ENCODE data around the gene OSM. TPM values are rescaled to one million over a fixed set of nuclear protein-coding genes. Genes with fewer than 3 reads are reported as not detected.

The OSM gene
- total RNA-seq, 1 donor from 2014 or later: 1.7 TPM

DNA sequence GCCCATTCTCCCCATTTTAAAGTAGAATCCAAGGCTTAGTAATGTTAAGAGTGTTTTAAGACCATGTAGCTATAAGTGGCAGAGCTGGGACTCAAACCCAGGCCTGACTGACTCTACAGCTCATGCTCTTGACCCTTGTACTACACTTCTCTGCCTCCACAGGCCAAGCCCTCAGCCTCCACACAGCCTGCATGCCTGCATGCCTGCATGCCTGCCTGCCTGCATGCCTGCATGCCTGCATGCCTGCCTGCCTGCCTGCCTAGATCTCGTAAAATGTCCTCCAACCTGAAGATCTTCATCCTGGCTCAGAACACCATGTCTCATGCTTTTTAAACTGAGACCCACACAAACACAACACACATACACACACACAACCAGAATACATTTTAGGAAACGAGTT, 41.4 kb upstream of the OSM start:
- ChIA-PET CTCF (interaction anchor here (1.5 kb wide), 1 partner anchor 20 kb away, joined by 8 read pairs; the partner anchor contains the start of gene CASTOR1), POLR2A (interaction anchor here (1.1 to 10.9 kb wide), 4 partner anchors 17 to 48 kb away, joined by 12 to 131 read pairs (median 47); partner anchors contain the start of genes CASTOR1, CCDC157, SF3A1 and TBC1D10A)
- Mint-ChIP-seq H3K4me1 (peaks cover 100% of the 10 kb centered on the region), H3K36me3 (ENCODE audit: low read depth) (peaks cover 3% of the 10 kb centered on the region), H3K27ac (peak overlapping the region; percentile 81), H3K9me3 (no peaks in the 10 kb centered on the region), H3K27me3 (no peaks in the 10 kb centered on the region), H3K4me3 (peak overlapping the region; percentile 33)
- TF ChIP-seq, protein P1, sequence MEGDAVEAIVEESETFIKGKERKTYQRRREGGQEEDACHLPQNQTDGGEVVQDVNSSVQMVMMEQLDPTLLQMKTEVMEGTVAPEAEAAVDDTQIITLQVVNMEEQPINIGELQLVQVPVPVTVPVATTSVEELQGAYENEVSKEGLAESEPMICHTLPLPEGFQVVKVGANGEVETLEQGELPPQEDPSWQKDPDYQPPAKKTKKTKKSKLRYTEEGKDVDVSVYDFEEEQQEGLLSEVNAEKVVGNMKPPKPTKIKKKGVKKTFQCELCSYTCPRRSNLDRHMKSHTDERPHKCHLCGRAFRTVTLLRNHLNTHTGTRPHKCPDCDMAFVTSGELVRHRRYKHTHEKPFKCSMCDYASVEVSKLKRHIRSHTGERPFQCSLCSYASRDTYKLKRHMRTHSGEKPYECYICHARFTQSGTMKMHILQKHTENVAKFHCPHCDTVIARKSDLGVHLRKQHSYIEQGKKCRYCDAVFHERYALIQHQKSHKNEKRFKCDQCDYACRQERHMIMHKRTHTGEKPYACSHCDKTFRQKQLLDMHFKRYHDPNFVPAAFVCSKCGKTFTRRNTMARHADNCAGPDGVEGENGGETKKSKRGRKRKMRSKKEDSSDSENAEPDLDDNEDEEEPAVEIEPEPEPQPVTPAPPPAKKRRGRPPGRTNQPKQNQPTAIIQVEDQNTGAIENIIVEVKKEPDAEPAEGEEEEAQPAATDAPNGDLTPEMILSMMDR (IDR thresholded peaks at IDR 0.05): no peak
- DNase-seq (no peak), ATAC-seq (ENCODE audit: low read depth) (no peak)
- intact Hi-C loops (cut with micrococcal nuclease): no loop called here

DNA sequence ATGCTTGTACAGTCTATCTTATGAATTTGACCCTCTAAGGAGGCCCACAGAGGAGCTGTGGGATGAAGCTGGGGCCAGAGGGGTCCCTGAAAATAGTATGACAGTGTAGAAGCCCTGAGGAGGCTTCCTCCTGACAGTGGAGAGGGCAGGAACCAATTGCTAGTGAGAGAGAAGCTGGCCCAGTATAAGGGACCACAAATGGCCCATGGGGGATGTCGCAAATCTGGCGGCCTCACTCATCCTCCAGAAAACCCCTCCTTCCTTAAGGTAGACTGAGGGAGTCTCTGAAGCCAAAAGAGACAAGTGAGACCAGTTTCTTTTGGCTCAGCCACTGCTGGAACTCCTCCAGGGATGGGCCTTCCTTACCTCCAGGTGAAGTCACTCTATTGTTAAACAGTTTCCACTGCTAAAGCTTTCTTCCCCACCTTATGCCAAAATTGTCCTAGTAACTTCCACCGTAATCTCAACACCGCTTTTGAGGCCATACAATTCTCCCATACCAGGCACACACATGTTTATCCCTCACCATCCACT, 40.5 kb upstream of the OSM start:
- ChIA-PET POLR2A (interaction anchor here (1.2 to 10.9 kb wide), 4 partner anchors 16 to 84 kb away, joined by 3 to 131 read pairs (median 58); partner anchors contain the start of genes CASTOR1, CCDC157, SF3A1 and TBC1D10A), CTCF (interaction anchor here (1.2 to 8.1 kb wide), 2 partner anchors 19 to 80 kb away, joined by 3 to 83 read pairs; partner anchors contain the start of genes CASTOR1 and RNF215)
- TF ChIP-seq, protein P1 (IDR thresholded peaks at IDR 0.05): no peak
- no peak for DNase-seq
- Mint-ChIP-seq H3K36me3 (ENCODE audit: low read depth) (peaks cover 2% of the 10 kb centered on the region), H3K9me3 (no peaks in the 10 kb centered on the region), H3K4me1 (peaks cover 100% of the 10 kb centered on the region), H3K27me3 (no peaks in the 10 kb centered on the region), H3K27ac (peak overlapping the region; percentile 81), H3K4me3 (peak overlapping the region; percentile 21)
- intact Hi-C loops (cut with micrococcal nuclease): no loop called here
- no peak for ATAC-seq (ENCODE audit: low read depth)

DNA sequence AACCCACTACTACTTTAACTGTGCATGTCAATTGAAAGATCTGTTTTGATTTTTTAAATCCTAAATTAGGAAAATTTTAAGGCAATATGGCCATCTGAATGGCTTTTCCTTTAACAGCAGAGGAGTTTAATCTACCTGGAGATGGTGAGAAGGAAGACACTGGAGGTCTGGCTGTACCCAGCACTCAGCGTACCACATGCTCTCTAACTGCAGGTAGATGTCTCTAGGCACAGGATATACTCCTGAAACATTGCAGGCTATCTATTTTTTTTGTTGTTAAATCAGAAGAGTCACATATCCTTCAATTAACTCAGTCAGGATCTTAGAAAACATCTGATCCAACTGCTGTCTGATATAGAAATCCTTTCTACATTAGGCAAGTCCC, 40.0 kb upstream of the OSM start:
- TF ChIP-seq, protein P1 (IDR thresholded peaks at IDR 0.05): no peak
- ATAC-seq (ENCODE audit: low read depth) (no peak), DNase-seq (no peak)
- peaks cover 2% of the 10 kb centered on the region for H3K36me3 Mint-ChIP-seq (ENCODE audit: low read depth)
- H3K9me3 Mint-ChIP-seq: no peaks in the 10 kb centered on the region
- H3K27me3 Mint-ChIP-seq: no peaks in the 10 kb centered on the region
- peaks cover 100% of the 10 kb centered on the region for H3K4me1 Mint-ChIP-seq
- ChIA-PET POLR2A (interaction anchor here (1.2 to 10.9 kb wide), 5 partner anchors 16 to 118 kb away, joined by 3 to 131 read pairs (median 48); partner anchors contain the start of genes CASTOR1, CCDC157, SF3A1 and TBC1D10A), CTCF (interaction anchor here (1.2 to 8.1 kb wide), 2 partner anchors 18 to 81 kb away, joined by 3 to 83 read pairs; partner anchors contain the start of genes CASTOR1 and RNF215)
- peak overlapping the region; percentile 21 for H3K4me3 Mint-ChIP-seq
- intact Hi-C loops (cut with micrococcal nuclease): loop anchor here (1.0 kb wide), 1 partner anchor 20 kb away; the partner anchor contains the start of gene TBC1D10A
- H3K27ac Mint-ChIP-seq: peak overlapping the region; percentile 81

DNA sequence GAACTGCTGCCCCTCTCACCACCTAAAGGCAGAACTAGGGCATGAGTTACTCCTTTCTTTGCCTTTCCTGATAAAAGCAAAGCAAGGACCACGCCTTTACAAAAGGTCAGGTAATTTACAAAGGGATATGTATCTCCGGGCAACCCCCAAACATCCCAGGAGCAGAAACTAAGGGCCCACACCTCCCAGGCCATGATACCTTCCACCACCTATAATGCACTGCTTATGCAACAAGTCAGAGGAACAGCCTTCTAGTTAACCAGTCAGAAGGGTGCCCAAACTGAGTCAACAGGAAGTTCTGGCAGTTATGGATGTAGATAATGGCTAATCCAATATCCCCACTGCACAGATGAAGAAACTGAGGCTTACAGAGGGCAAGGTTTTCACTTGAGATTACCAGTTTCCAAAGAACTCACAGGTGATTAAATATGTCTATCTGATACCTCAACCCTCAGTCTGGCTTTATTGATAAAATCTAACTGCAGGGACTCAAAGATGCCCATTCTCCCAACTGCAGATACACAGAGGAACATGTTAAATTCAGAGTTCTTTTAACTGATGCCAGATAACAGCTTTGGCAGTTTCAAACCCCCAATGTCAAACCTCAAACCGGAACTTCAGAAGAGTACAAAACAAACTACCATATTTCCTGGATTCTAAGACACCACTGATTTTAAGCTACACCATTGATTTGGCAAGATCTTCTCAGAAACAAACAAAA, 39.4 kb upstream of the OSM start:
- CTCF ChIA-PET: interaction anchor here (1.2 to 8.1 kb wide), 2 partner anchors 17 to 81 kb away, joined by 3 to 83 read pairs; partner anchors contain the start of genes CASTOR1 and RNF215
- POLR2A ChIA-PET: interaction anchor here (1.2 to 10.9 kb wide), 5 partner anchors 15 to 118 kb away, joined by 3 to 131 read pairs (median 48); partner anchors contain the start of genes CASTOR1, CCDC157, SF3A1 and TBC1D10A
- Mint-ChIP-seq H3K4me3 (peak overlapping the region; percentile 21), H3K9me3 (no peaks in the 10 kb centered on the region), H3K27ac (peak overlapping the region; percentile 81), H3K27me3 (no peaks in the 10 kb centered on the region), H3K4me1 (peaks cover 100% of the 10 kb centered on the region), H3K36me3 (ENCODE audit: low read depth) (peaks cover 7% of the 10 kb centered on the region)
- intact Hi-C loops (cut with micrococcal nuclease): loop anchor here (1.0 kb wide), 3 partner anchors 7 to 50 kb away; partner anchors contain the start of genes SF3A1 and TBC1D10A
- TF ChIP-seq, protein P1 (IDR thresholded peaks at IDR 0.05): no peak
- ATAC-seq (ENCODE audit: low read depth): no peak
- no peak for DNase-seq
